ENCODE measurements around the gene ERLIN1. TPM values are rescaled to one million over a fixed set of nuclear protein-coding genes. Genes with fewer than 3 reads are reported as not detected.

Gene ERLIN1
- total and polyA plus RNA-seq, 2 donors from 2014 or later: 9.0 to 23.7 TPM

GRCh38 chr10:100146398-100146797, 39.4 kb downstream of the ERLIN1 start:
- H3K4me3 ChIP-seq (ENCODE audit: low read length in 3 of 3): no peak overlapping the region
- TF ChIP-seq, protein P1, sequence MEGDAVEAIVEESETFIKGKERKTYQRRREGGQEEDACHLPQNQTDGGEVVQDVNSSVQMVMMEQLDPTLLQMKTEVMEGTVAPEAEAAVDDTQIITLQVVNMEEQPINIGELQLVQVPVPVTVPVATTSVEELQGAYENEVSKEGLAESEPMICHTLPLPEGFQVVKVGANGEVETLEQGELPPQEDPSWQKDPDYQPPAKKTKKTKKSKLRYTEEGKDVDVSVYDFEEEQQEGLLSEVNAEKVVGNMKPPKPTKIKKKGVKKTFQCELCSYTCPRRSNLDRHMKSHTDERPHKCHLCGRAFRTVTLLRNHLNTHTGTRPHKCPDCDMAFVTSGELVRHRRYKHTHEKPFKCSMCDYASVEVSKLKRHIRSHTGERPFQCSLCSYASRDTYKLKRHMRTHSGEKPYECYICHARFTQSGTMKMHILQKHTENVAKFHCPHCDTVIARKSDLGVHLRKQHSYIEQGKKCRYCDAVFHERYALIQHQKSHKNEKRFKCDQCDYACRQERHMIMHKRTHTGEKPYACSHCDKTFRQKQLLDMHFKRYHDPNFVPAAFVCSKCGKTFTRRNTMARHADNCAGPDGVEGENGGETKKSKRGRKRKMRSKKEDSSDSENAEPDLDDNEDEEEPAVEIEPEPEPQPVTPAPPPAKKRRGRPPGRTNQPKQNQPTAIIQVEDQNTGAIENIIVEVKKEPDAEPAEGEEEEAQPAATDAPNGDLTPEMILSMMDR (IDR thresholded peaks at IDR 0.05; ENCODE audit: borderline replicate concordance, extremely low read depth, insufficient read depth): no peak
- no peak for FAIRE-seq
- H3K9ac ChIP-seq (ENCODE audit: low read length in 3 of 3): no peak overlapping the region
- H3K9me3 ChIP-seq (ENCODE audit: control insufficient read depth in 2 of 3, insufficient read depth in 1 of 3, low read length in 3 of 3): no peaks in the 10 kb centered on the region
- no peak for DNase-seq
- intact Hi-C loops (cut with DNase I): no loop called here
- peaks cover 0 to 5% (median 5%) of the 10 kb centered on the region in 3 donors for H3K36me3 ChIP-seq (ENCODE audit: control insufficient read depth in 2 of 3, insufficient read depth in 3 of 3, low read length in 3 of 3)
- H3K27ac ChIP-seq (ENCODE audit: low read depth in 2 of 2, low read length in 2 of 2): no peak overlapping the region
- H3K27me3 ChIP-seq (ENCODE audit: control insufficient read depth, insufficient read depth, low read length): no peaks in the 10 kb centered on the region
- no peaks in the 10 kb centered on the region for H3K4me1 ChIP-seq (ENCODE audit: control insufficient read depth in 2 of 3, insufficient read depth in 2 of 3, low read depth in 1 of 3, low read length in 3 of 3)

DNA sequence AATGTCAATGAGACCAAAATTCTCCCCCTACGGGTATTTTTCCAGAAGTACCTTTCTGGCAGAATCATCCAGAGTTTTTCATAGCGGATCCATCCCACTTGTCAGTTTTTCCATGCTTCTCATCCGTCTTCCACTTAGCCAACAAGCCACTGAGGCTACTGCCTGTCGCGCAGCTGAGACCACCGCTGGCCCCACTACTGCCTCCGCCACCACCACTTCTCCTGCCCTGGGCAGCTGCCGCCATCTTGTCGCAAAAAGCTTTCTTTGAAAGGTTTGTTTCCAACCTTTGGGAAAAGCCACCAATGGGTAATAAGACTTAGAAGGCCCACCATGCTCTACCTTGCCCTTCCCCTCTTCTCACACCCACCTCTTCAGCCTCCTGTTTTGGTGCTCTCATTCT, 42.1 kb downstream of the ERLIN1 start:
- H3K4me3 ChIP-seq (ENCODE audit: low read length in 3 of 3): no peak overlapping the region
- no peak for FAIRE-seq
- no peaks in the 10 kb centered on the region for H3K4me1 ChIP-seq (ENCODE audit: control insufficient read depth in 2 of 3, insufficient read depth in 2 of 3, low read depth in 1 of 3, low read length in 3 of 3)
- H3K27me3 ChIP-seq (ENCODE audit: control insufficient read depth, insufficient read depth, low read length): no peaks in the 10 kb centered on the region
- H3K9ac ChIP-seq (ENCODE audit: low read length in 3 of 3): no peak overlapping the region
- no peaks in the 10 kb centered on the region for H3K9me3 ChIP-seq (ENCODE audit: control insufficient read depth in 2 of 3, insufficient read depth in 1 of 3, low read length in 3 of 3)
- TF ChIP-seq, protein P1 (IDR thresholded peaks at IDR 0.05; ENCODE audit: borderline replicate concordance, extremely low read depth, insufficient read depth): no peak
- intact Hi-C loops (cut with DNase I): no loop called here
- no peaks in the 10 kb centered on the region for H3K36me3 ChIP-seq (ENCODE audit: control insufficient read depth in 2 of 3, insufficient read depth in 3 of 3, low read length in 3 of 3)
- DNase-seq: no peak
- no peak overlapping the region for H3K27ac ChIP-seq (ENCODE audit: low read depth in 2 of 2, low read length in 2 of 2)

GRCh38 chr10:100141446-100142087, 44.3 kb downstream of the ERLIN1 start:
- Histone ChIP-seq H3K36me3 (ENCODE audit: control insufficient read depth in 2 of 3, insufficient read depth in 3 of 3, low read length in 3 of 3) (no peaks in the 10 kb centered on the region), H3K27me3 (ENCODE audit: control insufficient read depth, insufficient read depth, low read length) (no peaks in the 10 kb centered on the region), H3K4me1 (ENCODE audit: control insufficient read depth in 2 of 3, insufficient read depth in 2 of 3, low read depth in 1 of 3, low read length in 3 of 3) (no peaks in the 10 kb centered on the region), H3K27ac (ENCODE audit: low read depth in 2 of 2, low read length in 2 of 2) (no peak overlapping the region), H3K9me3 (ENCODE audit: control insufficient read depth in 2 of 3, insufficient read depth in 1 of 3, low read length in 3 of 3) (no peaks in the 10 kb centered on the region), H3K4me3 (ENCODE audit: low read length in 3 of 3) (no peak overlapping the region), H3K9ac (ENCODE audit: low read length in 3 of 3) (no peak overlapping the region)
- TF ChIP-seq, protein P1 (IDR thresholded peaks at IDR 0.05; ENCODE audit: borderline replicate concordance, extremely low read depth, insufficient read depth): no peak
- intact Hi-C loops (cut with DNase I): no loop called here
- DNase-seq (no peak), FAIRE-seq (no peak)

DNA sequence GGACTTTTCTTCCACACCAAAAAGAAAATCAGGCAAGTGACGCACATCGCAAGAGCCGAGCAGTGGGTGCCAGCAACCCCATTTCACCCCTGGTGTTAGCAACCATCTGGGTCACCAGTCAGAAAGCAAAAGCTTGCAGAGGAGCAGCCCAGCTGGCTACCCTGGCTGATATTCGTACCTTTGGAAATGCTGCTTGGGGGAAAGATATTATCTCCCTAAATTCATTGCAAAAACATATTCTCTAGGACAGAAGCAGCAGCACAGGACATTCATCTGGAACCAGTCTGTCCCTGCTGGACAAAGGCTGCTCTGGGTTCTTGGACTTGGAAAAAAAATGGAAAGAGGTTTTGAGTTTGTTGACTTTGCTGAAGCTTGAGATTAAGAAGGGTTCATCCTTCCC, 45.8 kb downstream of the ERLIN1 start:
- no peak overlapping the region for H3K9ac ChIP-seq (ENCODE audit: low read length in 3 of 3)
- no peak overlapping the region for H3K27ac ChIP-seq (ENCODE audit: low read depth in 2 of 2, low read length in 2 of 2)
- intact Hi-C loops (cut with DNase I): no loop called here
- H3K9me3 ChIP-seq (ENCODE audit: control insufficient read depth in 2 of 3, insufficient read depth in 1 of 3, low read length in 3 of 3): no peaks in the 10 kb centered on the region
- H3K27me3 ChIP-seq (ENCODE audit: control insufficient read depth, insufficient read depth, low read length): no peaks in the 10 kb centered on the region
- DNase-seq (no peak), FAIRE-seq (no peak)
- no peaks in the 10 kb centered on the region for H3K36me3 ChIP-seq (ENCODE audit: control insufficient read depth in 2 of 3, insufficient read depth in 3 of 3, low read length in 3 of 3)
- H3K4me1 ChIP-seq (ENCODE audit: control insufficient read depth in 2 of 3, insufficient read depth in 2 of 3, low read depth in 1 of 3, low read length in 3 of 3): no peaks in the 10 kb centered on the region
- TF ChIP-seq, protein P1 (IDR thresholded peaks at IDR 0.05; ENCODE audit: borderline replicate concordance, extremely low read depth, insufficient read depth): no peak
- no peak overlapping the region for H3K4me3 ChIP-seq (ENCODE audit: low read length in 3 of 3)
